BJ (cell line): Measurements from ENCODE around the gene OR51G1. TPM values are rescaled to one million over a fixed set of nuclear protein-coding genes. Genes with fewer than 3 reads are reported as not detected.

Experiments used
- CTCF ChIA-PET: fragments of 350-600 bp; formaldehyde crosslinking; extraction: SDS; loops from one replicate; lab custom pipeline; 2021; ENCODE audit warnings: antibody characterized with exemption, inconsistent platforms; lab: Yijun Ruan, JAX
- POLR2A ChIA-PET: fragments of 300-600 bp; sonication (Branson Sonifier 250); formaldehyde crosslinking; extraction: SDS; loops from one replicate; lab custom pipeline; 2021; ENCODE audit warnings: antibody characterized with exemption; lab: Charles Lee
- DNase-seq: peaks from one replicate; pipeline ENCODE4 v3.0.0-alpha.2; 2011; ENCODE audit warnings: low read depth
- H3K27me3 ChIP-seq: 2 replicates; pipeline ENCODE4 v1.6.0; 2011; ENCODE audit warnings: low read length; ENCODE audit not compliant: control insufficient read depth, insufficient read depth
- H3K36me3 ChIP-seq: 2 replicates; pipeline ENCODE4 v1.5.1; 2011; ENCODE audit warnings: low read length; ENCODE audit not compliant: control insufficient read depth, insufficient read depth
- H3K4me3 ChIP-seq: 2 replicates; pipeline ENCODE4 v1.5.1; 2011; ENCODE audit warnings: low read depth, mild to moderate bottlenecking, control low read depth, low read length
- polyA plus RNA-seq: library from polyadenylated mRNA; depleted of rRNA; stranded (reverse); fragments of >200 nt; gene quantifications from 2 replicates; pipeline ENCODE4 v1.2.3, GENCODE V29; 2011
- TF ChIP-seq, protein P1 (sequence below): IDR thresholded peaks from 2 replicates; pipeline ENCODE4 v1.5.1; 2011; ENCODE audit warnings: low read depth, mild to moderate bottlenecking, control low read depth, inconsistent platforms, low read length, moderate library complexity; ENCODE audit not compliant: insufficient read depth

The OR51G1 gene
- polyA plus RNA-seq, 1 experiment: not detected

- H3K36me3 ChIP-seq: no peaks in the 10 kb centered on the region
- H3K27me3 ChIP-seq: no peaks in the 10 kb centered on the region
- DNase-seq: no peak
- CTCF ChIA-PET: no interaction called here
- POLR2A ChIA-PET: no interaction called here
- TF ChIP-seq, protein P1, sequence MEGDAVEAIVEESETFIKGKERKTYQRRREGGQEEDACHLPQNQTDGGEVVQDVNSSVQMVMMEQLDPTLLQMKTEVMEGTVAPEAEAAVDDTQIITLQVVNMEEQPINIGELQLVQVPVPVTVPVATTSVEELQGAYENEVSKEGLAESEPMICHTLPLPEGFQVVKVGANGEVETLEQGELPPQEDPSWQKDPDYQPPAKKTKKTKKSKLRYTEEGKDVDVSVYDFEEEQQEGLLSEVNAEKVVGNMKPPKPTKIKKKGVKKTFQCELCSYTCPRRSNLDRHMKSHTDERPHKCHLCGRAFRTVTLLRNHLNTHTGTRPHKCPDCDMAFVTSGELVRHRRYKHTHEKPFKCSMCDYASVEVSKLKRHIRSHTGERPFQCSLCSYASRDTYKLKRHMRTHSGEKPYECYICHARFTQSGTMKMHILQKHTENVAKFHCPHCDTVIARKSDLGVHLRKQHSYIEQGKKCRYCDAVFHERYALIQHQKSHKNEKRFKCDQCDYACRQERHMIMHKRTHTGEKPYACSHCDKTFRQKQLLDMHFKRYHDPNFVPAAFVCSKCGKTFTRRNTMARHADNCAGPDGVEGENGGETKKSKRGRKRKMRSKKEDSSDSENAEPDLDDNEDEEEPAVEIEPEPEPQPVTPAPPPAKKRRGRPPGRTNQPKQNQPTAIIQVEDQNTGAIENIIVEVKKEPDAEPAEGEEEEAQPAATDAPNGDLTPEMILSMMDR: no peak
- no peak within 1 kb of the TSS for H3K4me3 ChIP-seq
Observed at GRCh38 chr11:4919250-4919649, 4.9 kb downstream of the OR51G1 start, which contains the start of gene OR51G2. Gene OR51G2, minus strand, starts transcription at chr11:4919350. Its CDS starts 3,687 bp downstream, at chr11:4915663.

GRCh38 chr11:4916581-4916980 is 7.6 kb downstream of the OR51G1 start:
- H3K27me3 ChIP-seq: no peaks in the 10 kb centered on the region
- POLR2A ChIA-PET: no interaction called here
- H3K36me3 ChIP-seq: no peaks in the 10 kb centered on the region
- CTCF ChIA-PET: interaction anchor here (0.9 kb wide), 1 partner anchor 24 kb away, joined by 3 read pairs; no protein-coding TSS in a partner anchor
- no peak for DNase-seq
- no peak overlapping the region for H3K4me3 ChIP-seq
- TF ChIP-seq, protein P1: no peak

DNA sequence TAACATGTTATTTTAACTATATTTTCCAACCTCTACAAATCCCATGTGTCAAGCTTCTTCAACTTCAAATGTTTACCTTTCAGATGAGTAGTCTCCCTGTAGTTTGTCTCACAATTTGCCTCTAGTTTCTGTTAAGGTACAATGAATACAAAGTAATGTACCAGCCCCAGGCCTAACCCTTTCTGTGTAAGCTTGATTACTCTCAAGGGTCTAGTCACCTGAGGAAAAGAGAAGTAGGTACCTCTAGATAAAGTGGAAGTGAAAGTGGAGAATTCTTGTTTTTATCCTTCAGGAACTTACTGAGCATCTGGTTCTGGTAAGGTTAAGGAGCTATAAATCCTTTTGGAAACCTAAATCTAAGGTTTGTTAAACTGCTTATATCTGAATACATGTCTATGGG is 20.7 kb downstream of the OR51G1 start, which contains the start of gene OR51A7:
Gene OR51A7, plus strand, starts transcription at position 300 of the 400 bp plus-strand sequence. CDS start 3,587 bp downstream, outside the sequence.
- Histone ChIP-seq H3K4me3 (no peak within 1 kb of the TSS), H3K36me3 (no peaks in the 10 kb centered on the region), H3K27me3 (no peaks in the 10 kb centered on the region)
- POLR2A ChIA-PET: no interaction called here
- TF ChIP-seq, protein P1: no peak
- CTCF ChIA-PET: no interaction called here
- no peak for DNase-seq

DNA sequence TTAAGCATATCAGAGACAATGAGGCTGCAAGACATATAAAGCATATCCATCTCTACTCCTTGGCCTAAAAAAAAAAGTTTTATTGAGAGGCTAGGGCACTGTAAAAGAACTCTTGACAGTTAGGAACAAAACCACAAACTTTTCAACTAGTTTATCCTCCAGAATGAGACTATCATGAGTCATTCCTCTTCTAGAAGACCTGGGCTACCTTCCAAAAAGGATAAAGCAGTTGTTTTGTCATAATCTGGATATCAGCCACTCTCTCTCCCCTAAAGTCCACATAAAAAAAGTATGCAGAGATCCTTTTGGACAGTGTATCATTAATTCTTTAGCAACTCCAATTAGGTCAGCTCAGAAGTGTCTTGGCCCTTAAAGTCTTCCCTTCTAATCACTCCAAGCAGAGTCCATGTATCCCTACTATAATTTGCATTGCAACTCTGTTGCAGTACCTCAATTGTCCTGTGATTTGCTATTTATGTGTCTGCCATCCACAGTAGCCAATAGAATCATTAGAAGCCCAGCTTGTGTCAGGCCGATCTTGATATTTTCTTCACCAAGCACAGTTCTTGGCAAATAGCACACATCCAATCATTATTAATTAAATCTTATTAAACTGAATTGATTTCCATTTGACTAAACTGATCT is 32.0 kb downstream of the OR51G1 start:
- H3K36me3 ChIP-seq: no peaks in the 10 kb centered on the region
- TF ChIP-seq, protein P1: no peak; the same call in 1 of the 2 replicates
- POLR2A ChIA-PET: no interaction called here
- H3K4me3 ChIP-seq: no peak overlapping the region
- CTCF ChIA-PET: interaction anchor here (1.0 kb wide), 1 partner anchor 9 kb away, joined by 3 read pairs; no protein-coding TSS in a partner anchor
- peak; percentile 31 for DNase-seq
- no peaks in the 10 kb centered on the region for H3K27me3 ChIP-seq

- DNase-seq: no peak
- Histone ChIP-seq H3K4me3 (no peak overlapping the region), H3K27me3 (no peaks in the 10 kb centered on the region), H3K36me3 (no peaks in the 10 kb centered on the region)
- TF ChIP-seq, protein P1: no peak
- ChIA-PET CTCF (no interaction called here), POLR2A (no interaction called here)
Observed at GRCh38 chr11:4890279-4890678, 33.9 kb downstream of the OR51G1 start.
